GM13977 (cell line): ENCODE results near the gene CREBBP.

ENCODE experiments used
- DNase-seq: peaks from one replicate; pipeline ENCODE4 v3.0.0; 2012; ENCODE audit warnings: low spot score
- in situ Hi-C: fragments of 300-500 bp; cut with MboI; formaldehyde crosslinking; loops from one replicate; pipeline ENCODE4 v1.12.0; 2022; ENCODE audit warnings: low sequenced_read_pairs, low pct_unique_long_range_greater_than_20kb, mixed read lengths, inconsistent platforms; ENCODE audit not compliant: unreplicated experiment
- TF ChIP-seq, protein P1 (sequence below): IDR thresholded peaks from 2 replicates; pipeline ENCODE4 v1.5.1; 2012; ENCODE audit warnings: mild to moderate bottlenecking, control low read depth; ENCODE audit not compliant: insufficient read depth; ENCODE audit errors: extremely low read depth, missing control alignments

CREBBP gene

DNA sequence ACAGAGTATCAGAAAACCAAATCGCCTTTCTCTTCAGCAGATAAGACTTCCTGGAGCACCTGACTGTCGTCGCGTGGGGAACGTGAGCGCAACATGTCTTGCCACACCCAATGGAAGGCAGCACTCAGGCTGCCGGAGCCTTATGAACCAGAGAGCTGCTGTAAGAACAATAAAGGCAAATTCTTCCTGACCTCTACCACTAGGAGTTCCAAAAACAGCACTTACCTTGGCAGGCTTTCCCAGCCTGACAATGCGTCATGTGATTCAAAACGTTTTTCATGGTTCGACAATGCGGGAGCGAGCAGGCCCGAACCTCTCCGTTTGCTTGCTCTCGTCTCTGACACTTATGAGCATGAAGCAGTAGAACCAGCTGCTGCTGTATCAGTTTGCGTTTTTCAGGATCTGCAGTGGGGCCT, 87.3 kb downstream of the CREBBP start:
- TF ChIP-seq, protein P1, sequence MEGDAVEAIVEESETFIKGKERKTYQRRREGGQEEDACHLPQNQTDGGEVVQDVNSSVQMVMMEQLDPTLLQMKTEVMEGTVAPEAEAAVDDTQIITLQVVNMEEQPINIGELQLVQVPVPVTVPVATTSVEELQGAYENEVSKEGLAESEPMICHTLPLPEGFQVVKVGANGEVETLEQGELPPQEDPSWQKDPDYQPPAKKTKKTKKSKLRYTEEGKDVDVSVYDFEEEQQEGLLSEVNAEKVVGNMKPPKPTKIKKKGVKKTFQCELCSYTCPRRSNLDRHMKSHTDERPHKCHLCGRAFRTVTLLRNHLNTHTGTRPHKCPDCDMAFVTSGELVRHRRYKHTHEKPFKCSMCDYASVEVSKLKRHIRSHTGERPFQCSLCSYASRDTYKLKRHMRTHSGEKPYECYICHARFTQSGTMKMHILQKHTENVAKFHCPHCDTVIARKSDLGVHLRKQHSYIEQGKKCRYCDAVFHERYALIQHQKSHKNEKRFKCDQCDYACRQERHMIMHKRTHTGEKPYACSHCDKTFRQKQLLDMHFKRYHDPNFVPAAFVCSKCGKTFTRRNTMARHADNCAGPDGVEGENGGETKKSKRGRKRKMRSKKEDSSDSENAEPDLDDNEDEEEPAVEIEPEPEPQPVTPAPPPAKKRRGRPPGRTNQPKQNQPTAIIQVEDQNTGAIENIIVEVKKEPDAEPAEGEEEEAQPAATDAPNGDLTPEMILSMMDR: no peak
- DNase-seq: no peak
- in situ Hi-C loops: no loop called here

DNA sequence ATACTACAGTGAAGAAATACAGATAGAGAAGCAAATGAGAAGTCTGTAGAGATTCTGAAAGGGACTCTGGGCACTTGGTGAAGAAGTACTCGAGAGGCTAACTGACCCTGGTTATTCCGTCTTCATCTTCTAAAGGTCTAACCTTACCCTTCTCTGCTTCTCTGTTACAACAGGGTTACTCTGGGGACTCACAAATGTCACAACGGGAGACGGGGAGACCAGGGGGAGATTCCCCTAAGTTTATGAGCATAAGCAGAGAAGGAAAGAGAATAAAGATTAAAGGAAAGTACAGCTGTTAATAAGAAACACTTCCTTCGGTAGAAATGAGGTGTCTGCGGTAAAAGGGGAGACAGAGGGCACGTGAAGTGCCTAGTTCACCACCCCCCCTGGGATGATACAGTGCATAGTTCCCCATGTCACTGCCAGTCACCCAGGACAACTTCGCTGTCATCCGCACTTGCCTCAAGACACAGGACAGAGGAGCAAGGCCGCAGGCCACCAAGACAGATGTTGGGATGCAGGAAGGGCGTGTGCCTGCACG, 88.0 kb downstream of the CREBBP start:
- TF ChIP-seq, protein P1: no peak
- DNase-seq: no peak
- in situ Hi-C loops: no loop called here

DNA sequence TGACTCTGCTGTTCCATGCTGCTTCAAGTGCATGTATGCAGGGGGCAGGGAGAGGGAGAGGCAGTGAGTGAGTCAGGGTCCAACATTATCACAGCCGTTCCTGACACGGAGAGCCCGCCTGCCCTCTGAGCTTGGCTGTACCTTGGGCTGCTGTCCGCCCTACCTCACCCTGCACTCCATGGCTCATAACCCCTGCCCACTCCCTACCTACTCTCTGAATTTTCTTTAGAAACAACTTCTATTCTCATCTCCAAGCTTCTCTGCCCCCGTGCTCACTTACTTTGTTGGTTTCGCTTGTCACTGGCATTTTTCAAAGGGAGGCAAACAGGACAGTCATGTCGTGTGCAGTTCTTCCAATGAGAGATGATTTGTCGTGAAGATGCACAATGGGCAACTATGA, 88.8 kb downstream of the CREBBP start:
- TF ChIP-seq, protein P1: no peak
- in situ Hi-C loops: no loop called here
- DNase-seq: no peak

DNA sequence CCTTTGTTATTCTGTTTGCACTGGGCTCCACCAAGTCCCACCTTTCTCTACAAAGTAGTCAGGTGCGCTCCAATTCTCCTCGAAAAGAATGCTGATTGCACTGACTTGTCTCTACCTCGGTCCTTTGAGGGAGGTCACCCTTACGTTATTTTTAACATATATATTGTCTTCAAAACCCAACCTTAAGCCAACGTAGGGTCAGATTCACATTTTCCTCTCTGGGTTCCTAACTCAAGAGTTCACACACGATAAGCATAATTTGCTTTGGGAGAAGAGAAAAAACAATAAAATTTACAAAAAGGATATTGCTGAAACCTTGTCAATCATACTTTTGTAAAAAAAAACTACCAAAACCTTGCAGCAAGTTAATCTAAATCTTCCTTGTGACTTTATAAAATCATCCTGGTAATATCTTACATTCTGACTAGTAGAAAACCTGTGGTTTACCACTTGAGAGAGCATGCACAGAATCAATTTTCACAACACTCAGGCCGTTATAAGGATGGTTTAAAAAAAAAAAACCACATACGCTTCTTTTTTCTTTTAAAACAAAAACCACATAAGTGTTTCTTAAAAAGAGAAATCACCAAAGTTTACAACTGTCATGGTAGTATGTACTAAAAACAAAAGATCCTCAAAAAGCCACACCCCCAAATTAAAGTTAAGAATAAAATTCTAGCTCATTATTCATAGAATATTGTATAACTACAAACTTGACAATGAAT, 91.0 kb downstream of the CREBBP start:
- in situ Hi-C loops: no loop called here
- TF ChIP-seq, protein P1: no peak
- DNase-seq: peak; percentile 74

DNA sequence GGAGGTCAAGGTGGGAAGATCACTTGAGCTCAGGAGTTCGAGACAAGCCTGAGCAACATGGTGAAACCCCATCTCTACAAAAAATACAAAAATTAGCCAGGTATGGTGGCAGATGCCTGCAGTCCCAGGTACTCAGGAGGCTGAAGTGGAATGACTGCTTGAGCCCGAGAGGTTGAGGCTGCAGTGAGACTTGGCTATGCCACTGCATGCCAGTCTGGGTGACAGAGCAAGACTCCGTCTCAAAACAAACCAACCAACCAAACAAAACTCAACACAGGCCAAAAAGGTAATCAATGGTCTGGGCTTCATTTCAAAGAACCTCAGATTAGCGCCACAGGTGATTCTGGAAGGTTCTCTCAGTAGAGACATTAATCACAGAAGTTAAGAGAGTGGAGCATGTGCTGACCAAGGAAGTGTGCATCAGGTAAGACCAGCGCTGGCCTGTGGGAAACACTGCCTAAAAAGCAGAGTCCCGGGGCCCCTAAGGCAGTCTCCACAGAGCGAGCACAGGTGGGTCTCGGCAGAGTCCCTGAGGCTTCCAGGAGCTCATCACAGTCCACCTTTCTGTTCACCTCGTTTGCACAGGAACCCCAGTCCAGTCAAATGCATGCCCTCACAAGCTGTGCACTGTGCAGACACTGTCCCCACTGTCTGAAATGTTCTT, 91.7 kb downstream of the CREBBP start:
- in situ Hi-C loops: no loop called here
- DNase-seq: no peak
- TF ChIP-seq, protein P1: no peak

DNA sequence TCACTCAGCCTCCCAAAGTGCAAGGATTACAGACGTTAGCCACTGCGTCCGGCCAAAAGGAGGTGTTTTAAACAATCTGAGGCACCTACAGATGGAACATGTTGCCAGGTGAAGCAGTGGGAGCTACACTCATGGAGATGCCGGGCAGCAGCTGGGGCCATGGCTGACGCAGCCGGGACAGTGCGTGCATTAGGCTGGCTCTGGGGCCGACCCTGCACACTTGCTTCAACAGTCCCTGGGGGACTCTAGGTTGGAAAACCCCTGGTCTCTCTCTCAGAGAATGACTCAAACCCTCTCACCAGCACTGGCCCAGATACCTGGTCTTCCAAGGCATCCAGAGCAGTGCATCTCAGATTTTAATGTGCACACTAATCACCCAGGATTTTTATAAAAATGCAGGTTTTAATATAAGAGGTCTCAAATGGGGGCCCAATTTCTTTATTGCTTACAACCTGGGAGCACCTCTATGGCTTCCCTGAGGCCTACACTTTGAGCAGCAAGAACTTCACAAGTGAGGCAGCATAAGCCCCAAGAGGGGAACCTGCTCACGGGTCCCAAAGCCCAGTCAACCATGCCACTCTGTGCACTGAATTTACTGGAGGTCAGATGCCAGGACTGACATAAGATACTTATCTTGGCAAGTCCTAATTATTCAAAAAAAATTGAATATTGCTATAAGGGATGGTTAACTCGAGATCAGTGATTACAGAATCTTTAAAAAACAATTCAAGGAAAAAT, 92.4 kb downstream of the CREBBP start:
- TF ChIP-seq, protein P1: no peak
- peak; percentile 59 for DNase-seq
- in situ Hi-C loops: no loop called here
